HG02759 (cell line): ENCODE data around the gene ETFB.

Source experiments
- ATAC-seq: cut with Tn5 transposase; IDR thresholded peaks from one replicate; pipeline ENCODE4 v1.9.1; 2021; ENCODE audit warnings: mild to moderate bottlenecking, moderate library complexity; ENCODE audit not compliant: unreplicated experiment

ETFB gene

DNA sequence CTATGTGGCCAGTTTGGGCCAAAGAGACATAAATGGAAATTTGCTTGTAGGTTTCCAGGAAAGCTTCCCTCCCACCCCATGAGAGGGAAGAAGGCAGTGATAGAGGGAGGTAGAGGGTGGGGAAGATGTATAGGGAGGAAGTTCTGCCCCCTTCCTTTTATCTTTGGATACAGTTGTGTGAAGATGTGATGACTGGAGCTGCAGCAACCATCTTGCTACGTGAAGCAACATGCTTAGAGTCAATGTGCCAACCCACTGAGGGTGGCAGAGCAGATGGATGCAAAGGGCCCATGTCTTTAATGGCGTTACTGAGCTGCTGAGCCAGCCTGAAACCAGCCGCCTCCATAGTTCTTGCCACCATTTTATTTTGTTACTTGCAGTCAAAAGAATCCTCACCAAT, 35.0 kb downstream of the ETFB start:
- ATAC-seq: no peak

DNA sequence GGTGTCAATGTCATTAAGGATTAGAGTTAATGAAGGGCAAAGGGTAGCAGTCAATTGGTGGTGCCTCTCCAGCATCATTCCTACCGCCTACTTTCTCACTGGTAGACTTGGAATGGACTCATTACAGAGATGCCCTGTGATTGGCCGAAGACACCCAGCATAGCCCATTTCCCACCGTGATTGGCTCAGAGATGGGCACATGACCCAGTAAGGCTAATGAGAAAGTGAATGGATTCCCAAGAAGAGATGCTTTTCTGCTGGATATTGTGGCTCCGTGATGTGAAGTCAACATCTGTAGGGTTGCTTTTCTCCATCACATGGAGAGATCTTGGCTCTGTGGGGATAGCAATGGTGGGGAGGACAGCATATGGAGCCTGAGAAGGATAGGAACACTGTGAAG, 35.8 kb downstream of the ETFB start:
- ATAC-seq: no peak

DNA sequence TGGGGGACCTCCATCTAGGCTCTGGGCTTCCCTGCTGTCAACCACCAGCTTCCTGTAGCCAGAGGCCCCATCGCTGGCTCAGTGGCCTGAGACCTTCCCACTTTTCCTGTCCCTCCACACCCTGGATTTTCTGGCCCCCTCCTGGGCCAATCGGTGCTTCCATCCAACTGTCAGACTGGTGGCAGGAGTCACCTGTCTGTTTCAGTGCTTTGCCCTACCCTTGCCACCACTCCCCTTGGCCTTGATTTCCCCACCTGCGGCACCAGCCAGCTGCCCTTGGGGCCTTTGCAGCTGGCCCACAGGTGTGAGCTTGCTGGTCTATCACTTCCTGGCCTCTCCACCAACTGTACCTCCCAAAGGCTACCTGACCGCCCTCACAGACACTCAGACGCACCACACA, 36.8 kb downstream of the ETFB start:
- ATAC-seq: no peak

DNA sequence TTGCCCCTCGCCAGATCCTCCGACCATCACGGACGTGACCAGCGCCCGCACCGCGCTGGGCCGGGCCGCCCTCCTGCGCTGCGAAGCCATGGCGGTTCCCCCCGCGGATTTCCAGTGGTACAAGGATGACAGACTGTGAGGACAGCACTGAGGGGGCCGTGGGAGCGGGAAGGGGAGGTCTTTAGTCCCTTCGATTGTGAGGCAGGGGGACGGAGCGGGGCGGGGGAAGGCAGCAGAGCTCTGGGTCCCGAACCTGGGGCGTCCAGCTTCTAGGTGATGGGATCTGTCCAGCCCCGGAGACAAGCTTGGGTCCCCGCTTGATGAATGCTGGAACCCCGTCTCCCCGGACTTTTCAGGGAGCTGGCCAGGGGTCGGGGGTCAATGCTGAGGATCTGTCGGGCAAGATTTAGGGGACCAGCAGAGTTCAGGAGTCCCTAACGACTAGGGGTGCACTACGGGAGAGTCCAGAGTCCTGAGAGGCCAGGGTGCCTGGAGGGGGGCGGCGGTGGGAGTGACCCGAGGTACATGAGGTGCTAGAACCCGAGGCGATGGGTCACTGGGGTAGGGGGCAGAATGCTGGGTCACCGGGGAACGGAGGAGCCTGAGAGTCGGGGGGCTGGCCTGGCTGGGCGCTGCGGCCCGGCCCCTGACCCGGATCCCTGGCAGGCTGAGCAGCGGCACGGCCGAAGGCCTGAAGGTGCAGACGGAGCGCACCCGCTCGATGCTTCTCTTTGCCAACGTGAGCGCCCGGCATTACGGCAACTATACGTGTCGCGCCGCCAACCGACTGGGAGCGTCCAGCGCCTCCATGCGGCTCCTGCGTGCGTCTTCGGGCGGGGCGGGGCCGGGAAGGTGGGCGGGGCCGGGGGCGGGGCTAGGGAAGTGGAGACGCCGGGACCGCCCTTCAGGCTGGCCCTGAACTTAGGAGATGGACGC, 38.9 kb downstream of the ETFB start:
- no peak for ATAC-seq

DNA sequence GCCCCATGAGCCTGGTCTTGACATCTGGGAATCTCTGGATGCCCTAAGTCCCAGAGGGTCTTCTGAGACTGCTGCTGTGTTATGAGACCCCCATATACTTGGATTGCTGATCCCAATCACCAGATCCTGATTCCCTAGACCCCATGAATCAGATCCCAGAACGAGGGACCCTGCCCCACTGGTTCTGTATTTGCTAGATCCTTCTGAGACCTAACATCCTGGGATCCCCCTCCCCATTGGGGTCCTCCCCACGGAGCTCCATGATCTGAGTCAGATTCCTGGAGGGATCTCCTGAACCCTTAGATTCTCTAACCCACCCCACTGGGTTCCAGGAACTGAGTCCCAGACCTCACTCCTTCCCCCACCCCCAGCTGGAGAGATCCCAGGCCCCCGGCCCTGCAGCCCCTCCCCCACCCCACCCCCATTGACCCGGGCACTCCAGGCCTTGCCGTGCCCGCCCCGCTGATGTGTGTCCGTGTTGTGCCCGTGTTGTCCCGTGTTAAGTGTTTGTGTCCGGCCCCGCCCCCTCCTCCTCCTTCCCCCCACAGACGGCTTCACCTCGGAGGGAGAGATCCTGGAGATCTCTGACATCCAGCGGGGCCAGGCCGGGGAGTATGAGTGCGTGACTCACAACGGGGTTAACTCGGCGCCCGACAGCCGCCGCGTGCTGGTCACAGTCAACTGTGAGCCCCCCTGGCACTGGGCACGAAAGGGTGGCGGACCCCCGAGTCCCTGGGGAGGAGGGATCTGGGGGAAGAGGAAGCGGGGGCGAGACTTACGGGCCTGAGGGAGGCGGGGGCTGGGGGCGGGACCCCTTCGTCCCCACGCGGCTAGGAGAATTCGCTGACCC, 39.7 kb downstream of the ETFB start:
- no peak for ATAC-seq

DNA sequence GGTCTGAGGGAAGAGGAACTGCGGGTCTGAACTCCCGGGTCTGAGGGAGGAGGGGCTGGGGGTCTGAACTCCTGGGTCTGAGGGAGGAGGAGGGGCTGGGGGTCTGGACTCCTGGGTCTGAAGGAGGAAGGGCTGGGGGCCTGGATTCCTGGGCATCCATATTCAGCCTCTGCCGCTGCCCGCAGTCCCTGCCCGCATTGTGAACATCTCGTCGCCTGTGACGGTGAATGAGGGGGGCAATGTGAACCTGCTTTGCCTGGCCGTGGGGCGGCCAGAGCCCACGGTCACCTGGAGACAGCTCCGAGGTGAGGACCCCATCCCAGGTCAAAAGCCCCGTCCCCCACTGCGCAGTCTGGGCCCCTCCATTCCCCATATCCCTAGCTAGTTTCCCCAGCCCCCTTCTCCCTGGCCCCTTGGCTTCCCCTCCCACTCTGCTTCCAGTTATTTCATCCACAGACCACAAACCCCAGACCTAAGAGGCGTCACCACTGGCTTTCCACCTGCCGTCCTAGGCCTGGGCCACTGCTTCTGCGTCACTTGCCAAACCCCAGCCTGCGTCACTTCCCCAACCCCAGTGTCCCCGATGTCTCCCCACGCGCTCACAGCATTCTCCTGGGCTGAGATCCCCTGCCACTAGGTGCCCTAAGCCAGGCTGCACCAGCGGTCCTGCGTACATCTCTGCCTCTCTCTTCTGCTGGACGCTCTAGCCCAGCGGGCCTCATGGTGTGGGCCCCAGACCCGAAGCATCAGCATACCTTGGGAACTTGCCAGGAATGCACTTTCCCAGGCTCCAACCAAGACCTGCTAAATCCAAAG, 40.8 kb downstream of the ETFB start:
- no peak for ATAC-seq

DNA sequence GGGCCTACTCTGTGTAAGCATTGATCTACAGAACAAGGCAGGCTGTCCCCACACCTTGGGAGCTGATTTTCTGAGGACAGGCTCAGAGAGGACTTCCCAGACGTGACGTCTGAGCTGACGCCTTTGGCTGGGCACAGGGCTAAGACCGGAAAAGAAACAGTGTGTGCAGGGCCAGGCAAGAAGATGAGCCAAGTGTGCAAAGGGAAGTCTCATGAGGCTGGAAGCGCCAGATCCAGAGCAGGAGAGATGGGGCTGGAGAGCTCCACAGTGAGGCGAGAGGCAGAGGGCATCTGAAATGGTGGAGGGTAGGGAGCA, 42.1 kb downstream of the ETFB start:
- ATAC-seq: no peak

DNA sequence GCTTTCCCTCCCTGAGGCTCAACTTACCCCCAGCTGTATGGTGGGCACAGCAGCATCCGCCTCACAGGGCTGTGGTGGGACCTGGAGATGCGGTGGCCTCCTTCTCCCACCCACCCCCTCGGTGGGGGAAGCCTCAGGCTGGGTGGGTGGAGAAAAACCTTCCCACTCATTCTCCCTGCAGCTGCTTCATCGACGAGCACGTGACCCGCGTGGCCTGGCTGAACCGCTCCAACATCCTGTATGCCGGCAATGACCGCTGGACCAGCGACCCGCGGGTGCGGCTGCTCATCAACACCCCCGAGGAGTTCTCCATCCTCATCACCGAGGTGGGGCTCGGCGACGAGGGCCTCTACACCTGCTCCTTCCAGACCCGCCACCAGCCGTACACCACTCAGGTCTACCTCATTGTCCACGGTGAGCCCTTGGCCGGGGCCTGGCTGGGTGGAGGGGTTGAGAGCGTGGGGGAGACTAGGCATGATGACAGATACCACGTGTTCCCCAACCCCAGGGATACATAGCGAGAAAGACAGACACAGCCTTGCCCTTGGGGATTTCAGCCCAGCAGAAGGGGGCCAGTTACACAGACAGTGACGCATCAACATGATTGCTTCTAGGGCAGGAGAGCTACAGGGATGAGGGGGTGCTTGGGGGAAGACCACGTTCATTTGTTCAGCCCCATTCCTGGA, 42.6 kb downstream of the ETFB start:
- ATAC-seq: no peak

DNA sequence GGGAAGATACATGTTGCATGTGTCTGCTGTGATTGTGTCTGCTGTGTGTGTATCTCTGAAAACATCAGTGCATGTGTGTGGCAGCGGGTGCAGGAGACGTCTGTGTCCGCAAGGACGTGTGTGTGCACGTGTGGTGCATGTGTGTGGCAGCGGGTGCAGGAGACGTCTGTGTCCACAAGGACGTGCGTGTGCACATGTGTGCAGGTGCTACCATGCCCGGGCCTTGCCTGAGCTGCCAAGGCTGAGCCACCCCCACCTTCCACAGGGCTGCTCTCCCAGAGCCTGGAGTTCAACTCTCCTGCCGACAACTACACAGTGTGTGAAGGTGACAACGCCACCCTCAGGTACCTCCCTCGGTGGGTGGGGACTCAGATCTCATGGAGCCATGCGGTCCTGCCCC, 44.4 kb downstream of the ETFB start:
- no peak for ATAC-seq

DNA sequence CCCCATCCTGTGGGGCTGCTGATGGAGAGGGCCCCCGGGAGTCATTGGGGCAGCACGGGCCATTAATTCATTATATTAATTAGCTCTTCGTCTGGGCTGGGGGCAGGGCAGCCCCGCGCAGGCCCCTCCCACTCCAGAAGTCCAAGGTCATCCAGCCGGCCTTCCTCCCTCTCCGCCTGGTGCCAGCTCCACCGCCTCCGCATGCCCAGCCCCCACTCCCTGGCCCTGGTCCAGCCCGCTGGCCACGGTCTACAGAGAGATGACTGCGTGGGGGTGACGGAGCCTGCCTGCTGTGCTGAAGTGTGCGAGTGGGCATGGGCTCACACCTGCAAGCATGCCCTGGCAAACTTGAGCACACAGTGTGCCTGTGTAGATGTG, 45.9 kb downstream of the ETFB start:
- ATAC-seq: no peak

DNA sequence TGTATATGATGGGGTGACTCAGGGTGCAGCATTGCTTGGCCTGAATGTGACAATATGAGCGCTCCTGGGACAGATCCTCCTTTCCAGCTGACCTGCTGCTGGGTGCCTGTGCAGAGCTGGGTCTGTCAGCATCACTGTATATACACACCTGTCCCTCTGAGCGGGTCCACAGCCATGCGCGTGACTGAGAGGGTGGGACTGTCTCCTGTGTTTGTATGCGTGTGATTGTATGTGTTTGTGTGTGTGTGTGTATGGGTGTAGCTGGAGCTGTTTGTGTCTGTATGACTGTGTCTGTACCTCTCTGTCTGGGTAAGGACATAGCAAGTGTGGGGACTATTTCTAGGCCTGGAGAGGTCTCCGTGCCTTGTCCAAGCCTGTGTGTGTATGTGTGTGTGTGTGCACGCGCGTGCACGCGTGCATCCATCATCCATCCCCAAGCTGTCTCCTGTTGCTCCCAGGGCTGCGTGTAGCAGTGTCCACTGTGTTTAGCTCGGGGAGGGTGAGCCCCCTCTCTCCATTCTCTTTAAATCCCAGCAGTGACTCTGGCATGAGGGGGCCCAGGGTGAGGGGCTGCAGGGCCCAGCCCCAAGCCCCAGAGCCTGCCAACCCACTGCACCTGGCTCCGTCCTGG, 46.4 kb downstream of the ETFB start:
- ATAC-seq: no peak

DNA sequence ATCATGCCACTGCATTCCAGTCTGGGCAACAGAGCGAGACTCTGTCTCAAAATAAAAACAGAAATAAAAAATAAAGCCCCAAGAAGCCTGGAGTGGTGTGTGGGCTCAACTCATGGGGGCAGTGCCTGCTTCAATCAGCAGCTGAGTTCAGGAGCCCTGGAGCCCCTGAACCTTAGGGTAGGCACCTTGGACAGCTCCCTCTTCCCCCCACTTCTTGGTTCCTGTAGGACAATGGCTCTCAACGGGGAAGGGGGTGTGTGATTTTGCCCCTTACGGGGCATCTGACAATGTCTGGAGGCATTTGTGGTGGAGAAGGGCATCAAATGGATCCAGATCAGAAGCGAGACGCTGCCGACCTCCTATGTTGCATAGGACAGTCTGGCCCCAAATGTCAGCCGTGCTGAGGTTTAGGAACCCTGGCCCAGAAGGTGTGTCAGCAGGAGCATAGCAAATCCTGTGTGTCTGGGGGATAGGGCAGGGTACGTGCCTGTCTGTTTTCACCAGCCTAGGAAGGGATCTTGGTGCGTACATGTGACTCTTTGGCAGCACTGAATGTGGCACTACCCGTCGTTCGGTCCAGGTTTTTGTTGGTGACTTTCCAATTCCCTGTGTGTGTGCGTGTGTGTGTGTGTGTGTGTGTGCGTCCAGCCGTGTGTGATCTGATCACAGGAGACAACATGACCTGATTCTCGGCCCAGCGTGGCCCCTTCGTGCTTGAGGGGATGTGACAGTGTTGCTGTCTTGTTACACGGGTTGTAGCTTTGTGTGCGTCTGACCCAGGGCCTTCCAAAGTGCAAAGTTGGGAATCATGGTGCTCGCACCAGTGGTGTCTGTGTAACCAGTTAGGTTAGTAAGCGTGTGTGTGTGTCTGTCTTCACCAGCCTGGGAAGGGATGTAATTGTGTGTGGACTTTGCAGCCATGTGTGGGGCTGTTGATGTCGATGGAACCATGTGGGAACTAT, 47.2 kb downstream of the ETFB start:
- ATAC-seq: no peak

DNA sequence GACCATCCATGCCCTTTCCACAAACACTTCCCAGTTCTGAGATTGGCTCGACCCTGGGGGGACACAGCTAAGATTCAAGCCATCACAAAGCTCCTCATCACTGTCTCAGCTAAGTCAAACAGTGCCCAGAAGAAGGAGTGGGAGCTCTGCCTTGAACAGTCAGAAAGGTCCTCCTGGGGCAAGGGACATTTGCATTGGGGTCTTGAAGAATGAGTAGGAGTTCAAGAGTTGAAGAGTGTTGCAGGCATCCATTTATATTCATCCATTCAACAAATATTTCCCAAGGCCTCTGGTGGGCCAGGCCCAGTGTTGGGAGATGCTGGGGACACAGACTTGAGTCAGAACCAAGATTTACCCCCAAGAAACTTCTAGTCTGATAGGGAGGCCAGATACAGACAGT, 48.2 kb downstream of the ETFB start:
- no peak for ATAC-seq

DNA sequence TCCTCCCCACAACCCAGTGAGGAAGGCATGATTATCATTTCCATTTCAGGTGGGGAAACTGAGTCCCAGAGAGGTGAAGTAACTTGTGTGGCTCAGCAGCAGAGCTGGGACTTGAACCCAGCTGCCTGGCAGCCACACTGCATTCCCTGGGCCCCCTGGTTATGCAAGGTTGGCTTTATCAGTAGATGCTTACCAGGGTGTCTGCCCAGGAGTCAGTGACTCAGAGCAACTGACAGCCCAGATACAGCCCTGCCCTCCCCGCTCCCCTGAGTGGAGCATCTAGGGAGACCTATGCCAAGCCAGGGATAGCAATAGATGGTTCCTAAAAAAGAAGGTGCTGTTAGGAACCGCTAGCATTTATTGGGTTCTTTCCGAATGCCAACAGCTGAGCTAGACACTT, 48.8 kb downstream of the ETFB start:
- no peak for ATAC-seq

DNA sequence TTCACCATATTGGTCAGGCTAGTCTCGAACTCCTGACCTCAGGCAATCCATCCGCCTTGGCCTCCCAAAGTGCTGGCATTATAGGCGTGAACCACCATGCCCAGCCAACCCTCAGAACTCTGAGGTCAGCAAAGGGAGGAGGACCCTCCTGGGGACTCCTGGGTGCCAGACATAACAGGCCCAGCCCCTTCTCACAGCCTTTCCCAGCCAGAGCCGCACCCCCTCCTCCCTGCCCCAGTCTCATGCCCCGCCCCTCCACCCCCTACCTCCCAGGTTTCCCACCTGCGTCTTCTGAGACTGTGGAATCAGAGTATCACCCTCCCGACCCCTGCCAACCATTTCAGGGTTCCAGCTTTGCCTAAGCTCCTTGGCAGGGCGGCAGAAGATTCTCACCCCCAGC, 49.5 kb downstream of the ETFB start:
- no peak for ATAC-seq

DNA sequence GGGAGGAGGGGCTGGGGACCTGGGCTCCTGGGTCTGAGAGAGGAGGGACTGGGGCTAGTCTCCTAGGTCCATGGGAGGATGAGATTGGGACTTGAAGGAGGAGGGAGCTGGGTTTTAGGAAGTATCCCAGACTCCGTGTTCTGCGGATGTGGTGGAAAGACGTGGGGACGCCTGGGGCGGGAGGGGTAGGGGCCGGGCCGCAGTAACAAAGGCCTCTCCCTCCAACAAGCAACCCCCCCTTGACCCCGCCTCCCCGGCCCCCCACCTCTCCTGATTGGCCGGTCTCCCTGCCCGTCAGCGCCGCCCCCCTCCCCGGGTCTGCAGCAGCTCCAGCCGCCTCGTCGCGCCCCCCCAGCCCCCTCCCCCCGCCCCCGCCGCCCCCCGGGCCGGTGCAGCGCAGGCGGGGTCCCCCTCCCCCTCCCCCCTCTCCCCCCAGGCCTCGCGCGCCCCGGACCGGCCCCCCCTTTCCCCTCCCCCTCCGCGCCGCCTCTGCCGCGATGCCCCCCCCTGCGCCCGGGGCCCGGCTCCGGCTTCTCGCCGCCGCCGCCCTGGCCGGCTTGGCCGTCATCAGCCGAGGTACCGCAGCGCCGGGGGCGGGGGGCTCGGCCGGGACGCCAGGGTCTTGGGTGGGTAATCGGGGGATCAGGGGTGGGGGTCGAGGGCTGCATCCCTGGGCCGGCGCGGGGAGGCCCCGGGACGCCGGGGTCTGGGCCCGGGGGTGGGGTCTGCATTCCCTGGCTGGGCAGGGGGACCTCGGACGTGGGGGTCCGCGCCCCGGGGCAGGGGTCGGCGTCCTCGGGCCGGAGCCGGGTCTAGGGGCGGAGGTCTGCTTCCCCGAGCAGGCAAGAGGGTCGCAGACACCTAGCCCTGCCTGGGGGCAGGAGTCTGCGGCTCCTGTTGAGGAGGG, 54.6 kb downstream of the ETFB start, which contains the start of gene IGLON5:
IGLON5 (plus strand) TSS at position 294 of the 907 bp plus-strand sequence; CDS start at position 498, 204 bp downstream.
- ATAC-seq: no peak

DNA sequence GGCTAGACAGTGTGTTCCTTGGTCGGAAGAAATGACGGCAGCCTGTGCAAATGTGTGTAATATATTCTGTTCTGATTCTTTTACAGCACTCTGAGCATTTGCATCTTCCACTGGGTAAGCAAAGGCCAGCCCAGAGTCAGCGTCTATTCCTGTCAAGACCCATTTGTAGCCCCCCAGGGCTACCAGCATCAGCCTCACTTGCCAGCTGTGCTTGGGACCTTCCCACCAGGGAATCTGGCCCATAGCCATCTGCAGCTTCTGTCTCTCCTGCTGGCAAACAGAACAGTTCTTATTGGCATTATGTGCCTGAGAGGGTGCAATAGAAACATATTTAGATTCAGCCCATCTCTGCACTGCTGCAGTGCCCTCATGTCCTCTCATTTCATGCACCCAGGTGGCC, 60.7 kb downstream of the ETFB start:
- no peak for ATAC-seq

DNA sequence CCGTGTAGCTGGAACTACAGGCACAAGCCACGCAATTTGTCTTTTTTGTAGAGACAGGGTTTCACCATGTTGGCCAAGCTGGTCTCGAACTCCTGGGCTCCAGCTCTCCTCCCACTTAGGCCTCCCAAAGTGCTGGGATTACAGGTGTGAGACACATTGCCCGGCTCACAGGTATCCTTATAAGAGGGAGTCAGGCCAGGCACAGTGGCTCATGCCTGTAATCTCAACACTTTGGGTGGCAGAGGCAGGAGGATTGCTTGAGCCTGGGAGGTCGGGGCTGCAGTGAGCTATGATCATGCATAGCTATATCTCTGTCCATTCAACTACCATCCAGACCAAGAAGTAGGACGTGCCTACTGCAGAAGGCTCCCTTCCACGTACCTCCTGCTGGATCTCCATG, 64.9 kb downstream of the ETFB start:
- no peak for ATAC-seq
